ENCODE data around the gene FBRS.

FBRS gene

DNA sequence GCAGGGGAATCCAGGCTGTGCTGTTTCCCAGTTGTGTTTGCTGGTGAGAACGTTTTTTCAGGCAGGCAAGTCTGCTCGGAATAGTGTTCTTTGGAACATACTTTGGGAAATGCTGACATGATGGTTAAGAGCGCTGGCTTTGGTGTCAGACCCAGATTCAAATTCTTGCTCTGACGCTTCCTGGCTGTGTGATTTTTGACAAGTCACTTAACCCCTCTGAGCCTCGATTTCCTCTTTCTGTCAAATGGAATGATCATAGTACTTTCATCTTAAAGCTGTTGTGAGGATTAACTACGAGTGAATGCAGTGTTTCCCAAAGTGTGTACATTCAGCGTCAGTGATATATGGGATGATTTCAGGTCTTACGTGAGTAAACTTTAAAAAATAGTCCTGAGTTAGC is 4.8 kb downstream of the FBRS start:
- H3K36me3 Mint-ChIP-seq (ENCODE audit: low read depth) = peaks cover 96% of the 10 kb centered on the region

DNA sequence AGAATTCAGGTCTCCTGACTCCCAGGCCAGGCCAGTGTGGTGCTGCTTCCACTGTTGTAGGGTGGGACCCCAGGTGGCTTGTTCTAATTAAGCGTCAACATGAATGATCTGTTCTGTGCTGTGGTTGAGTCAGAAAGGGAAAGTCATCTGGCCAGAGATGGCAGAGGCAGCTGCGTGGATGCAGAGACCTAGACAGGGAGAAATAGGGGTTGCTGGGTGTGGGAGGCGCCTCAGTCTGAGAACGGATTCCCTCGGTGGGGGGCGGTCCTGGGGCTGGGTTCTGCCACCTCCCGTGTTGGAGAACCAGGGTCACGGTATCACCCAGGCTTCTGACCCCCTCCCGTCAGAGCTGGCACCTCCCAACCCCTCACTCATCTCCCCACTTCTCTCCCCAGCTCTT is 5.6 kb downstream of the FBRS start:
- no peaks in the 10 kb centered on the region for H3K27me3 Mint-ChIP-seq
- H3K4me1 Mint-ChIP-seq (ENCODE audit: low read depth) = peaks cover 62% of the 10 kb centered on the region
- no peak overlapping the region for H3K4me3 Mint-ChIP-seq
- H3K9me3 Mint-ChIP-seq = no peaks in the 10 kb centered on the region
- peaks cover 96% of the 10 kb centered on the region for H3K36me3 Mint-ChIP-seq (ENCODE audit: low read depth)
- peak overlapping the region; percentile 42 for H3K27ac Mint-ChIP-seq
- intact Hi-C loops (cut with micrococcal nuclease) = no loop called here

More for the DNA sequence above, 4.8 kb downstream of the FBRS start:
- Mint-ChIP-seq H3K4me1 (ENCODE audit: low read depth) (peaks cover 60% of the 10 kb centered on the region), H3K9me3 (no peaks in the 10 kb centered on the region), H3K27ac (peak overlapping the region; percentile 42), H3K27me3 (no peaks in the 10 kb centered on the region), H3K4me3 (no peak overlapping the region)
- intact Hi-C loops (cut with micrococcal nuclease) = no loop called here

DNA sequence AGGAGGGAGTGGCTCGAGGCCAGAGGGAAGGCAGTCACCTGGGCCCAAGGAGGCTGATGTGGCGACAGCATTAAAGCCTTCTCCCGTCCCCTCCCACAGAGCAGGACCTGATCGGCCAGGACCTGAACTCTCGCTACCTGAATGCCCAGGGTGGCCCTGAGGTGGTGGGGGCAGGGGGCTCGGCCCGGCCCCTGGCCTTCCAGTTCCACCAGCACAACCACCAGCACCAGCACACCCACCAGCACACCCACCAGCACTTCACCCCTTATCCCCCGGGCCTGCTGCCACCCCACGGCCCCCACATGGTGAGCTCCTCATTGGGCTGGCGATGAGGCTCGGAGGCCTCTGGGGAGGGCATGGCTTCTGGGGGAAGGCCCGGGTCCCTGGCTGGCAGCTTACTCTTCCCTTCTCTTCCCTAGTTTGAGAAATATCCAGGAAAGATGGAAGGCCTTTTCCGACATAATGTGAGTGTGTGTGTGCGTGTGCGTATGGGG is 6.4 kb downstream of the FBRS start:
- Mint-ChIP-seq H3K4me3 (no peak overlapping the region), H3K27ac (no peak overlapping the region), H3K4me1 (ENCODE audit: low read depth) (peaks cover 62% of the 10 kb centered on the region), H3K36me3 (ENCODE audit: low read depth) (peaks cover 100% of the 10 kb centered on the region), H3K27me3 (no peaks in the 10 kb centered on the region), H3K9me3 (no peaks in the 10 kb centered on the region)
- intact Hi-C loops (cut with micrococcal nuclease) = no loop called here

DNA sequence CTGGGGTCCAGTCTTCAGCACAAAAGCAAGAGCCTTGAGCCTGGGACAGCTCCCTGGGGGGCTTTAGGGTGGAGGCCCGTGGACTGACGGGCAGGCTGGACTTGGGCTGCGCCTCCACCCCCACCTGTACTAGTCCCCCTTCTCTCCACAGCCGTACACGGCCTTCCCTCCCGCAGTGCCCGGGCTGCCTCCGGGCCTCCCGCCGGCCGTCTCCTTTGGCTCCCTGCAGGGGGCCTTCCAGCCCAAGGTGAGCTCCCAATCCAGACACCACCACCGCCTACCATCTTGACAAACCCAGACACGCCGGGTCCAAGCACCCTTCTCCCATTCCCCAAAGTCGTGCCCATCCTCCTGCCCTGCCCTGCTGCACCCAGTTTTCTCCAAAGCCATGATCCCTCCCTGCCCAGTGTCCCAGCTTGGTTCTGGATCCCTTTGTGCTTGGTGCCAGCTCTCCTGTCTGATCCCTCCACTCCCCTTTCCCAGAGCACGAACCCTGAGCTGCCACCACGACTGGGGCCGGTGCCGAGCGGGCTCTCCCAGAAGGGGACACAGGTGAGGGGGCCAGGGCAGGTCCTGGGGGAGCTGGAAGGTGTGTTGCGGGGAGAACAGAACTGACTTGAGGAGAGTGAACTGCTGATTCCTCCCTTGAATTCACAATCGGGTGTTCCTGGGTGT is 7.1 kb downstream of the FBRS start:
- no peak overlapping the region for H3K4me3 Mint-ChIP-seq
- peak overlapping the region; percentile 64 for H3K27ac Mint-ChIP-seq
- intact Hi-C loops (cut with micrococcal nuclease) = no loop called here

DNA sequence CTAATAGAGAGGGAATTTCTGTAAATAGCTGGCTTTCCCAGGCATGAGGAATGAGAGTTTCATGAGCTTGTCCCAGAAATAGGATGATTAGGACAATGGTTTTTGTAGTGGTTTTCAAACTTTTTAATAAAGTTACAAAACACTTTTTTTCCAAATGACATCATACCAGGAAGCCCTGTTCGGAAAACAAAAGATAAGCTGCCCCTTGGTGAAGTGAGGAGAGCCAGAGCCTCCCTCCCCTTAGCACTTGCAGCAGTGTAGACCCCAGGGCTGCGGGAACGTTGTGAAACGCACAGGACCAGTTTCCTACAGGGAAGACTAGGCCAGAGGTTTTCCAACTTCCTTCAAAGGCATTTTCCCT is 7.6 kb downstream of the FBRS start:
- no peak overlapping the region for H3K4me3 Mint-ChIP-seq
- intact Hi-C loops (cut with micrococcal nuclease) = no loop called here
- H3K27me3 Mint-ChIP-seq = no peaks in the 10 kb centered on the region
- peak overlapping the region; percentile 64 for H3K27ac Mint-ChIP-seq
- peaks cover 55% of the 10 kb centered on the region for H3K4me1 Mint-ChIP-seq (ENCODE audit: low read depth)
- H3K36me3 Mint-ChIP-seq (ENCODE audit: low read depth) = peaks cover 100% of the 10 kb centered on the region
- H3K9me3 Mint-ChIP-seq = no peaks in the 10 kb centered on the region

More for the DNA sequence above, 7.1 kb downstream of the FBRS start:
- Mint-ChIP-seq H3K36me3 (ENCODE audit: low read depth) (peaks cover 100% of the 10 kb centered on the region), H3K4me1 (ENCODE audit: low read depth) (peaks cover 60% of the 10 kb centered on the region), H3K9me3 (no peaks in the 10 kb centered on the region), H3K27me3 (no peaks in the 10 kb centered on the region)

DNA sequence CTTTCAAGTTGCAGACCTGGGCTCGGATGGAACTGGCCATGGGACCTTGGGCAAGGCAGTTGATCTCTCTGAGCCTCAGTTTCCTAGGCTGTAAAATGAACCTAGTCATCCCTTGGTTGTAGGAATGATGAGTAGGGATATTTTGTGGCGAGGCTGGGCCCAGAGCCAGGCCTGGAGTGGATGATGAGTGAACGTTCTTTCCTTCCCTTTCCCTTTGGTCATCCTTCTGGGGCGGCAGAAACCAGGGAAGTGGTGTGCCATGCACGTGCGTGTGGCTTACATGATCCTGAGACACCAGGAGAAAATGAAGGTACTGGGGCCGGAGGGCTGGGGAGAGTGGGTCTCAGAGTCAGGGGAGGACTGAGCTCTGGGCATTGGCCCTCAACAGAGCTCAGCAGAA is 8.4 kb downstream of the FBRS start:
- intact Hi-C loops (cut with micrococcal nuclease) = no loop called here
- no peaks in the 10 kb centered on the region for H3K9me3 Mint-ChIP-seq
- no peak overlapping the region for H3K4me3 Mint-ChIP-seq
- peaks cover 96% of the 10 kb centered on the region for H3K36me3 Mint-ChIP-seq (ENCODE audit: low read depth)
- peak overlapping the region; percentile 50 for H3K27ac Mint-ChIP-seq
- peaks cover 47% of the 10 kb centered on the region for H3K4me1 Mint-ChIP-seq (ENCODE audit: low read depth)
- no peaks in the 10 kb centered on the region for H3K27me3 Mint-ChIP-seq

DNA sequence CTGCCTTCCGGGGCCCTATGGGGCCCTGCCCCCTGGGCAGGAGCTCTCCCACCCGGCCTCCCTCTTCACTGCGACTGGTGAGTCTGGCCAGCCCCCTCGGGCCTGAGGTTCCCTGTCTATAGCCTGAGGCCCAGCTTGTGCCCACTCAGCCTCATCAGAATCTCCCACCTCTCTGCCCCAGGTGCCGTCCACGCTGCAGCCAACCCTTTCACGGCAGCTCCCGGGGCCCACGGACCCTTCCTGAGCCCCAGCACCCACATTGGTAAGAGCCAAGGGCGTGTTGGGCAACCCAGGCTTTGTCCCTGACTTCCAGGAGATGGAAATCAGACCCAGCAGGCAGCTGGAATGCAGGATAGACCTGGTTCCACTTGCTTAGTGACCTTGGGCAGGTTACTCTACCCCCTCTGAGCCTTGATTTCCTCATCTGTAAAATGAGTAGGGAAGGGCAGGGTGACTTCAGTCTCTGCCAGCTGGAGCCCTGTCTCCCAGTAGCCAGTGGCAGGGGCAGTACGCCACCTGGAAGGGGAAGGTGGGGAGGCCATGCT is 9.2 kb downstream of the FBRS start:
- Mint-ChIP-seq H3K9me3 (no peaks in the 10 kb centered on the region), H3K4me3 (no peak overlapping the region), H3K36me3 (ENCODE audit: low read depth) (peaks cover 89% of the 10 kb centered on the region), H3K4me1 (ENCODE audit: low read depth) (peaks cover 39% of the 10 kb centered on the region), H3K27ac (no peak overlapping the region), H3K27me3 (no peaks in the 10 kb centered on the region)
- intact Hi-C loops (cut with micrococcal nuclease) = no loop called here

DNA sequence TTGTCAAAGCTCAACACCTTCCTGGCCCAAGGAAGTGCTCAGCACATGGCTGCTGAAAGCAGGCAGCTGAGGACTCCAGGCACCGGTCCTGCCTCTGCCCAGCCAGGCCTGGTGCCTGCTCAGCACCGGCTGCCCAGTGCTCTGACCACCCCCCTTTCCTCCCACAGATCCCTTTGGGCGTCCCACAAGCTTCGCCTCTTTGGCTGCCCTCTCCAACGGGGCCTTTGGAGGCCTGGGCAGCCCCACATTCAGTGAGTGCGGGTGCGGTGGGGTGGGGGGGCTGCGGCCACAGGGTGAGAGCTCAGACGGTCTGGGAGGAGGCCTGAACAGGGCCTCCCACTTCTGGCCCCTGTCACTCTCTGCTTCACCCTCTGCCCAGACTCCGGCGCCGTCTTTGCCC is 10.2 kb downstream of the FBRS start:
- Mint-ChIP-seq H3K36me3 (ENCODE audit: low read depth) (peaks cover 79% of the 10 kb centered on the region), H3K27ac (no peak overlapping the region), H3K4me1 (ENCODE audit: low read depth) (peaks cover 29% of the 10 kb centered on the region), H3K9me3 (no peaks in the 10 kb centered on the region), H3K4me3 (no peak overlapping the region), H3K27me3 (no peaks in the 10 kb centered on the region)
- intact Hi-C loops (cut with micrococcal nuclease) = no loop called here

DNA sequence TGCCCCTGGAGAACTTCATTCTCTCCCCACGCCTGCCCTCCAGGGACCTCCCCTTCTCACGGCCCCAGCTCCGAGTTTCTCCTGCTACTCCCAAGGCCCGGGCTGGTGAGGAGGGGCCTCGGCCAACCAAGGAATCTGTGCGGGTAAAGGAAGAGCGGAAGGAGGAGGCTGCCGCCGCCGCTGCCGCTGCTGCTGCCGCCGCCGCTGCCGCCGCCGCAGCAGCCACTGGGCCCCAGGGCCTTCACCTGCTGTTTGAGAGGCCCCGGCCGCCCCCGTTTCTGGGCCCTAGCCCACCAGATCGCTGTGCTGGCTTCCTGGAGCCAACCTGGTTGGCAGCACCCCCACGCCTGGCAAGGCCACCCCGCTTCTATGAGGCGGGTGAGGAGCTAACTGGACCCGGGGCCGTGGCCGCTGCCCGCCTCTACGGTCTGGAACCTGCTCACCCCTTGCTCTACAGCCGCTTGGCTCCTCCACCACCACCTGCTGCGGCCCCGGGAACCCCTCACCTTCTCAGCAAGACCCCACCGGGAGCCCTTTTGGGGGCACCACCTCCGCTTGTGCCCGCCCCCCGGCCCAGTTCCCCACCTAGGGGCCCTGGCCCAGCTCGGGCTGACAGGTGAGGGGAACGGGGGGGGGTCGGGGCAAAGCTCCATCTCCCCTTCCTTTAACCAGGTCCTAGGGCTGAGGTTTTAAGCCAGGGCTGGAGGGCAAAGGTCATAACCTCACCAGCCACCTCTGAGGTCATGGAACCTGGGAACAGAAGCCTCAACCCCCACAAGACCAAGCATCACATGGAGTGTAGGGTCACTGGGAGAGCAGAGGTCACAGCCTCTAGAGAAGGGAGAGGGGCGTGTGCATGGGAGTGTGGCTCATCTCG is 11.0 kb downstream of the FBRS start:
- H3K36me3 Mint-ChIP-seq (ENCODE audit: low read depth) = peaks cover 71% of the 10 kb centered on the region
- peaks cover 24% of the 10 kb centered on the region for H3K4me1 Mint-ChIP-seq (ENCODE audit: low read depth)
- H3K4me3 Mint-ChIP-seq = no peak overlapping the region
- H3K9me3 Mint-ChIP-seq = no peaks in the 10 kb centered on the region
- H3K27ac Mint-ChIP-seq = no peak overlapping the region
- H3K27me3 Mint-ChIP-seq = no peaks in the 10 kb centered on the region
- intact Hi-C loops (cut with micrococcal nuclease) = no loop called here

DNA sequence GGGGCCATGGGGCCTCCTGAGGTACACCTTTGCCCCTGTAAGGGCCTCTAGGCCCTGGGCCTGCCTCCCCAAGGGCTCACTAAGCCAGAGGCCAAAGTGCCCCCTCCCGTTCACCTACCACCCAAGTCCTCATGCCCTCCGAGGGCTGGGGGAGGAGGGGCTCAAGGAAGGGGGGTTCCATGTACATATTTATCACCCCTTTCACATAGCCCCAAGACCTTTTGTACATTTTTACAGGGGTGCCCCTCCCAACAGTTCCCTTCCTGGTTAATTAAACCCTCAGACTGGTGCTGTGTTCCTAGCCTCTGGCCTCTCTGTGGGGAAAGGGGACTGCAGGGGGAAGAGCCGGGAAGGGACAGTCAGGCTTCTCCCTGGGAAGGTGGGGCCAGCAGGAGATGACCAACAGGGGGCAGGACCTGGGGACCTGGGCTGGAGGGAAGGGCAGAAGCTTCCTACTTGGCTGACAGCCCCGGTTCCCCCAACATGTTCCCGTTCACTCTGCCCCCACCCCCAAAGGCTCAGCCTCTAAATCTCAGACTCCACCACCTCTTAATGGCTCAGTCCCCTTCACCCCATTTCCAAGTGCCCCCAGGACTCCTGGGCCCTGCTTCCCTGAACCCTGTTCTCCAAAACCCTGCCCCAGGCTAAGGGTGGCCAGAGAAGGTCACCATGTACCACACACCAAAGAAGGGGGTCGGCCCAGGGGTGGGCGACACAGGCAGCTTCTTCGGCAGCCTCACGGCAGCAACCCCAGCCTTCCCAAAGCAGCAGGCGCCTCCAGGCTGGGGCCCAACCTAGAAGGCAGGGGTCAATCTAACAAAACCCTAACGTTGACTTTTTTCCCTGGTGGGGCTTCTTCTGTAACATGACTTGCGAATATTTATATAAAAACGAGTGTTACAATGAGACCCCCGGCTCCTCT is 11.9 kb downstream of the FBRS start:
- Mint-ChIP-seq H3K27ac (peak overlapping the region; percentile 58), H3K27me3 (no peaks in the 10 kb centered on the region), H3K4me3 (no peak overlapping the region), H3K36me3 (ENCODE audit: low read depth) (peaks cover 62% of the 10 kb centered on the region), H3K4me1 (ENCODE audit: low read depth) (peaks cover 19% of the 10 kb centered on the region), H3K9me3 (no peaks in the 10 kb centered on the region)
- intact Hi-C loops (cut with micrococcal nuclease) = no loop called here

DNA sequence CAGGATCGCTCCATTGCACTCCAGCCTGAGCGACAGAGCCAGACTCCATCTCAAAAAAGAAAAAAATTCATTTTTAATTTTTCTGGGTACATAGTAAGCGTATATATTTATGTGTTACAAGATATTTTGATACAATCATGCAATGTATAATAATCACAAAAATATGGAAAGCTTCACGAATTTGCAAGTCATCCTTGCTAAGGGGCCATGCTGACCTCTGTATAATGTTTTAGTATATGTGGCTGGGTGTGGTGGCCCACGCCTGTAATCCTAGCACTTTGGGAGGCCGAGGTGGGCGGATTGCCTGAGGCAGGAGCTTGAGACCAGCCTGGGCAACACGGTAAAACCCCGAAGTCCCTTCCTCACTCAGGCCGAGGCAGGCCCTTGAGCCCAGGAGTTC is 16.9 kb downstream of the FBRS start:
- Mint-ChIP-seq H3K4me3 (no peak overlapping the region), H3K4me1 (ENCODE audit: low read depth) (no peaks in the 10 kb centered on the region), H3K9me3 (no peaks in the 10 kb centered on the region), H3K27ac (no peak overlapping the region), H3K27me3 (no peaks in the 10 kb centered on the region), H3K36me3 (ENCODE audit: low read depth) (peaks cover 12% of the 10 kb centered on the region)
- intact Hi-C loops (cut with micrococcal nuclease) = no loop called here

DNA sequence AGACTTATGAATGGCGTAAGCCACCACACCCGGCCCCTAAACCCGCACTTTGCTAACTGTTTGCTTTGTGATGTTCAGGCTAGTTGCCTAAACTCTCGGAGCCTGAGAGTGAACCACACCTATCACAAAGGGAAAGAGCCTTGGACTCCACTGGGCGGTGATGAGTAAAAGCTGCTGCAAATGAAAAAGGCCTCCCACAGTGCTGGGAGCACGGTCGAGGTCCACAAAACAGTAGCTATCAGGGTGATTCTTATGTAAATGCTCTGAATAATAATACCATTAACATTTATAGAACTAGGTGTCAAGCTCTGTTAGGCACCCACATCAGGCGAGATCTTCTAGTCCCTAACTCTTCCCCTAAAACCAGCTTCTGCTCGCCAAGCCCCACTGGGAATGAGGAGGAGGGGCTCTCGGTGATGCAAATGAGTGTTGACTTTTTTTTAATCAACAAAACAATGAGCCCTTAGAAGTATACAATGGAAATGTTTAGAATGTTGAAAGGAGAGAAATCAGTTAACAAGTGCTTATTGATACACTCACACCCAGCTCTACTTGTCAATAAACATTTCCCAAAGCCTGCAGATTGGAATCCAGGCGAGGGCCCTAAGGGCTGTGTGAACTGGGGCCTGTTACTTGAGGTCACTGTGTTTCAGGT is 19.8 kb downstream of the FBRS start:
- Mint-ChIP-seq H3K27ac (no peak overlapping the region), H3K4me1 (ENCODE audit: low read depth) (peaks cover 9% of the 10 kb centered on the region), H3K36me3 (ENCODE audit: low read depth) (no peaks in the 10 kb centered on the region), H3K4me3 (no peak overlapping the region), H3K27me3 (peaks cover 5% of the 10 kb centered on the region), H3K9me3 (no peaks in the 10 kb centered on the region)
- intact Hi-C loops (cut with micrococcal nuclease) = no loop called here

DNA sequence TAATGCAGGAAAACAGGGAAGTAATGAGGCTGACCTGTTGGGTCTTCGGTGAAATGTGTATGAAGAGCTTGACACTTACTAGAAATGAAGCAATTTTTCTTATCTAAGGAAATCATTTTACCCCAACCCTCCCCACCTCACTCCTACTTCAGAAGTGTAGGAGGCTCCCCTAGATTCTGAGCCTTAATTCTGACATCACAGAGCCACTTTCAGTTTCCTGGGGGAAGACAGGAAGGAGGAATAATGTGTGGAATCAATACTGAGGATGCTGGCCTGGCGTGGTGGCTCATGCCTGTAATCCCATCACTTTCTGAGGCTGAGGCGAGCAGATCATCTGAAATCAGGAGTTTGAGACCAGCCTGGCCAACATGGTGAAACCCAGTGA is 20.3 kb downstream of the FBRS start:
- Mint-ChIP-seq H3K9me3 (no peaks in the 10 kb centered on the region), H3K27ac (no peak overlapping the region), H3K4me3 (no peak overlapping the region), H3K36me3 (ENCODE audit: low read depth) (no peaks in the 10 kb centered on the region), H3K4me1 (ENCODE audit: low read depth) (peaks cover 9% of the 10 kb centered on the region), H3K27me3 (peaks cover 5% of the 10 kb centered on the region)
- intact Hi-C loops (cut with micrococcal nuclease) = no loop called here
